Right kidney (tissue), 1 donor: Measurements from ENCODE around the gene DICER1.
A peak's percentile ranks its signal among the peaks of the same experiment; 100 is the strongest.
"Not testable (repeated sequence)": the region's sequence is repeated elsewhere in the genome, so short reads cannot be mapped to it uniquely, and the experiment has no call there.

ENCODE experiments used
- DNase-seq: peaks from one replicate; pipeline ENCODE4 v3.0.0-alpha.2; 2016

Gene DICER1

GRCh38 chr14:95147597-95147996 lies 9.7 kb downstream of the DICER1 start:
- DNase-seq, result no peak

- no peak for DNase-seq
Observed at GRCh38 chr14:95146079-95146771, 11.1 kb downstream of the DICER1 start.

DNA sequence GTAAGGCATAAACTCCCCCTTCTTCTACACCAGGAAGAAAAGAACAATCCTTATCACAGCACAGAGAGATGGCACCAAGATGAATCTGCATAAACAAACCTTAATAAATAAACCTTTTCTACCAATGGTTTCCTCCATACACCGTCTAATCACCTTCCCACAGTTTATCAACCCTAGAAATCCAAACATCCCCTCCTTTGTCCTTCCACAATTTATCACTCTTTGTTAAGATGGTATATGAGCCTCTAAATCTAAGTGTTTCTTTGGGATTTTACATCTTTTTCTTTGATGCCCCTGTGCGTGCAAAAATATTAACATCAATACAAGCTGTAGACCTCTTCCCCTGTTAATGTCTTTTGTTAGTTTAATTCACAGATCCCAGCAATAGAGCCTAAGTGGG lies 12.5 kb downstream of the DICER1 start:
- DNase-seq, result no peak

DNA sequence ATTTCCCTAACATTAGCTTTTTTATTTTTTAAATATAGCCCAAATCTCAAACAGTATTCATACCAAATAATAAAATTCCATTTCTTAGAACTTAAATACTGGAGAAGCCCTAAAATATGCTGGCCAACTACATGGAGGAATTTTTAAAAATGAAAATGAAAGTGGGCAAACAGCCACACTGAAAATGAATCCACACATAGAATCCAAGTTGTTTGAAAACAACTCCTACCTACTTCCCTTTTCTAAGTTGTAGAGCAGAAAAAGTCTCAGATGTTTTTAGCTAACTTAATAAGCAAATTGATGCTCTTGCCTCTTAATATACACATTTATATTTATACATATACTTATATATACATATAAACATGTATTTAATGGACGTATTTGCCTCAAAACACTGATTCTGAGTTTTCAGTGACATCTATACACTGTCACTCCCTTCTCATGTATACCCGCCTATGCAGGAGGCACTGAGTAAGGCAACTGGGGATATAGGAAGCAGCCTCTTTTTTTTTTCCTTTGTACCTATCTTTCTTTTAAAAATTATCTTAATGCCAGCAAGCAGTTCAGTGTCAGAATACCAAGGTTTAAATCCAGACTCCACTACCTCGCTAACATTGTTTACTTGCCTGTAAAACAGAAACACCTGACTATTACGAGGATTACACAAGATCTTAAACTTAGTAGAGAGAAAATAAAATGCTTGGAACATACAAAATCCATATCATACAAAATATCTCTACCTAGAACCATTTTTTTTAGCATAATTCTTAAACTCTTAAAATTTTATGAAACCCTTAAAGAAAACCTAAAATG lies 13.3 kb downstream of the DICER1 start:
- no peak for DNase-seq

- no peak for DNase-seq
Observed at GRCh38 chr14:95142208-95142607, 15.1 kb downstream of the DICER1 start.

DNA sequence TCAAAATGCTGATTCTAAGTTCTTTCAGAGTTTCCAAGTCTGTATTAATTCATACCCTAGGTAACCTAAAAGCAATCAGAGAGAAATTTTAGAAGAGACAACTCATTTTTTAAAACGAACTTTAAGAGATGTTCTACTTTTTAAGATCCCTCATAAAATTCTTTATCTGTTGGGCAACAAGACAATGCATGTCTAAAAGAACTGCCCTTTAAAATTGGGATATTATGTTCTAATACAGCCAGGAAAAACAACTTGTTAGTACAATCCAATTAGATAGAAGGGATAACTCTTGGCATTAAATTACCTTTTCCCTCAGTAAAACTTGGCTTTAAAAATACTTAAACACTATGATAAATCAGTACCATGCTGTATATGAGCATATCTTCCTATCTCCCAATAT lies 15.6 kb downstream of the DICER1 start:
- no peak for DNase-seq

- DNase-seq, result no peak
Observed at GRCh38 chr14:95140060-95140858, 17.1 kb downstream of the DICER1 start.

- no peak for DNase-seq
Observed at GRCh38 chr14:95138876-95139275, 18.5 kb downstream of the DICER1 start.

- DNase-seq, result not testable (repeated sequence)
Observed at GRCh38 chr14:95138455-95138854, 18.9 kb downstream of the DICER1 start.

DNA sequence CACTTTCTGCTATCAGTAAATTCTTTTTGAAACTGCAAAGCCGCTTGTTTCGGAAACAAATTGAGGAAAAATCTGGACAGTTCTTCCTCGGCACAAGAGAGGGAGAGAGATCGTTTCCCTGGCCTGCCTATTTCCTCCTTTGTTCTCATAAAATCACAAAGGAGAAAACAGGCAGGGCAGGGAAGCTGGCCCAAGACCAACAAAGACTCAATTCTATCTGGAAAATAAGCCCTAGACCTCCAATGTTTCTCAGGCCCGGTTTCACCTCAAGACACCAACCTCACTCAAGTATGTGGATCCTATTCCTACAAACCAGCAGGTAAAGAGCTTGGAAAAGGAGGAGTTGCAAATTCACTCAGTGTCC lies 19.5 kb downstream of the DICER1 start:
- DNase-seq, result no peak

DNA sequence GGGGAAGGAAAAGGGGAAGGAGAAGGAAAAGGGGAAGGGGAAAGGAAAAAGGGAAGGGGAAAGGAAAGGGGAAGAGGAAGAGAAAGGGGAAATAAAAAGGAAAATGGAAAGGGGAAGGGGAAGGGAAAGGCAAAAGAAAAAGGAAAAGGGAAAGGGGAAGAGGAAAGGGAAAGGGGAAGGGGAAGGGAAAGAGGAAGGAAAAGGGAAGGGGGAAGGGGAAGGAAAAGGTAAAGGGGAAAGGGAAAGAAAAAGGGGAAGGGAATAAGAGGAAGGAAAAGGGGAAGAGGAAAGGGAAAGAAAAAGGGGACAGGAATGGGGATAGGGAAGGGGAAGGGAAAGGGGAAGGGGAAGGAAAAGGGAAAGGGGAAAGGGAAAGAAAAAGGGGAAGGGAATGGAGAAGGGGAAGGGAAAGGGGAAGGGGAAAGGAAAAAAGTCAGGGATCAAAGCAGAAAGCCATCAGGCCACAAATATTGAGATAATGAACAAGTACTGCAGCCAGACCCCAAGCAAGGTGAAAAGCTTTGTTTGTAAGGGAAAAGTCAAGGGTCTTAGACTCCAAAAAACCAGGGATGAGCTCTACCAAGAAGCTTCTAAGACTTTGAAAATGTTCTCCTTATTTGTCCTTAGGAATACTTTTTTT lies 20.0 kb downstream of the DICER1 start:
- DNase-seq, result no peak

DNA sequence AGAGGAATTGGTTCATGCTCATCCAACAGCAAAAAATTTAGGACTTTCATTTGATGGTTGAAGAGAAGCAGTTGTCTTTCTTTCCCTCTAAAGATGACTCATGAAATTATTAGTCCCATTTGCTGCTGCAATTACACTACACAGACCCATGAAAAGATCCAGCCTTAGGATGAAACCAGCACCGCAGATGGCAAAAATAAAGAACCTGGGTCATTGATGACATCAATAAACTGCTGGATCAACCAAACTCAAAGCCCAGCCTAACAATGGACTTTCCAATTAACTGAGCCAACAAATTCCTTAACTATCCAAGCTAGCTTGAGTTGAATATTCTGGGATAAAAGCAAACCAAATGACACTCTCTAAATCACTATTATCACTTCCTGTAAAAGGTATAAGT lies 20.7 kb downstream of the DICER1 start:
- no peak for DNase-seq

DNA sequence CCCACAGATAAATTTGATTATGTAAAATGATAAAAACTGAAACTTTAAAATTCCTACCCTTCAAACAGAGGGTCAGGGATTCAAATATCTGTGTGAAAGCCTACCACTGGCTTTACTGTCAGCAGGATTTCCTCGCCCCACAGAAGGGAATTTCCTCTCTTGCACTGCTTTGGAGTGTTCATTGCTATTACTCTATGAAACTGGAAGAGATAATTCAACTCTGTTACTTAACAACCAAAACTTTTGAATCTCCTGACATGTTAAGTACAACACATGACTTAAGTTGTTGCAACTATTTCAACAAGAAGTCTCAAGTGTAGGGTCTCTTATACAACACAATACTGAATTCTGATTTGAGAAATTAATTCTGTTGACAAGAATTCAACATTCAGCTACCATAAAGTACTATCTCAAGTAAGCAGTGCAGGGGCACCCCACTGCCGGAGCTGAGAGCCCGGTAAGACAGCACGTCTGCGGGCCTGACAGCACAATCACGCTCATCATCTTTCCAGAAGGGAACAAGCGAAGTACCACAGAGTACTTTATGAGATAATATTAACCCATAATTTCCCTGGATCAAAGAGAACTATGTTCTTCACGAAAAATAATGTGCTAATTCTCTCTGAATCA lies 22.9 kb downstream of the DICER1 start:
- DNase-seq, result no peak

GRCh38 chr14:95133282-95133681 lies 24.0 kb downstream of the DICER1 start:
- DNase-seq, result no peak

DNA sequence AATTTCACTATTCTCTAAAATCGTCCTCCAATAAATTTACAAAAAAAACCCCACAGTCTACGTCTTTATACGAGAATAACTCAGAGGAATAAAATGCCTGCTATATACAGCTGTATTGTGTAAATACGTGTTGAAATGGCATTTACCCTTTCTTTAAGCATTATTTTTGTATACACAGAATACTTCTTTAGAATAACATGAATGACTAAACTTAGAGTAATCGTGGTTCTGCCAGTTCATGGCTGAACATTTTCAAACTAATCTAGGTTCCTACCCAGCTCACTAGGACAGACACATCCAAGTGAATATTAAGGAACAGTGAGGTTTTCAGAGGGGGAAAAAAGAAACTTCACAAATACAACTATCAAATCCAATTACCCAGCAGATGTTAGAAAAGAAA lies 24.6 kb downstream of the DICER1 start:
- DNase-seq, result no peak

DNA sequence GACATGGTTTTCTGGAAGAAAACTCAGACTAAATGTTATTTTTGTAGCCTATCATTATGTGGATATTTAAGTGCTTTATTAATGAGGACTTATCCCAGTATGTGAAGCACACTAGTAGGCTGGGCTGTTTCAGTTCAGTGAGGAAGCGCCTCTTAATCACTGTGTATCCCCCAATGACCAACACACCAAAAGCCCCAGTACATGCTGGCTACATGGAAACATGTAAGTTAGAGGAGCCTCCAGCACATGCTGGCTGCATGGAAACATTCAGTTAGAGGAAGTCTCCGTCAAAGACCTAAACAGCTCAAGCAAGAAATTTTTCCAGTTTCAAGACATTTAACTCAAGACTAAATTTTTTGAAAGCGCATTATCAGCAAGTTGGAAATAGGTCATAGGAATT lies 26.8 kb downstream of the DICER1 start:
- no peak for DNase-seq

DNA sequence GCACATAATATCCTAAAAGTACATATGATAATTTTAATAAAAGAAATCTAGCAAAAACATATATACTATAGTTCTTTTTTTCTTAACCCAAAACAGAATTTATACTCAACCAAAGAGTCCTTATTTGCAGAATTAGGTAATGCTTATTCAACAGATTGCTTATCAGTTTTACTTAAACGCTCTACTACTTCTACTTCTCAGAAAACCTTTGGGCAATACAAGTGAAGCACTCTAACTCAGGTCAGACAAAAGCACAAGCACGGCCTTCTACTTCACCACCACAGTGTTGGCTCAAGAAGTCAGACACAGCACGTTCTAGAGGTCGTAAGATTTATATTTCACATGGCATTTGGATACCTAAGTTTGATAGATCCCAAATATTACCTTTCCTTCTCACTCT lies 29.2 kb downstream of the DICER1 start:
- no peak for DNase-seq

DNA sequence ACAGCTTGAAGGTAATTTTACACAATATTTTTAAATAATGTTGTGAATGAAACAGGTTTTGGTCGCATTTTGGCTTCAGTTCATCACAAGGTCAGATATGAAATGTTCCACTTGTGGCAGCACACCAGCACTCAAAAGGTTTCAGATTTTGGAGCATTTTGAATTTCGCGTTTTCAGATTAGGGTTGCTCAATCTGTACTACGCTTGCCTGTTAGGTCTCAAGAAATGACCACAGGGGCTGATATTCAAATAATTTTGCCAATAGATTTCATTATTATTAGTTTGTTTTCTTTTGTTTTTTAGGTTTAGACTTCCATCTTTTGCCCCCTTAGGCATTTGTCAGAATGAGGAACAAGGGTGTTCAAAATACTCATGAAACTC lies 29.8 kb downstream of the DICER1 start:
- no peak for DNase-seq

DNA sequence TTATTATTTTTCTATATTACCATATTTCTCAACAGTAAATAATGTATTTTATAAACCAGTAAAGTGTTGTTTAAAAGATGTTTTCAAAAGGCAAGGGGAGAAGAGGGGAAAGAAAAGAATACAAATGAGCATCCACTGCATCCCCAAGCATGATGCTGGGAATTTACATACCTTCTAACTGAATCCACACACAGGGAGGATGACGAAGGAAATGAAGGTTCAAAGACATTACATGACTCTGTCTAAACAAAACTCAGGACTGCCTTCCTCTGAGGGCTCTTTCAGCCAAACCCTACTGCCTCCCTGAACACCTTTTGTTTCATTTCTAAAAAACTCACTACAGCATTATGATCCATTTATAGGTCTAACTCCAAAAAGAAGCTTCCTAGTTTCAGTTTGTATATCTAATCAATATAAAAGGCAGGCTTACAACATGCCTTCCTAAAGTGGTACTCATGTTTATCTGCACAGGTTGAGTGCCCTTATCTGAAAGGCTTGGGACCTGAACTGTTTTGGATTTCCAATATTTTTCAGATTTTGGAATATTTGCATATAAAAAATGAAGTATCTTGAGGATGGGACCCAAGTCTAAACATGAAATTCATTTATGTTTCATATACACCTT lies 30.3 kb downstream of the DICER1 start:
- no peak for DNase-seq

GRCh38 chr14:95125915-95126314 lies 31.4 kb downstream of the DICER1 start:
- no peak for DNase-seq

- peak; percentile 12 for DNase-seq
Observed at GRCh38 chr14:95125221-95125620, 32.1 kb downstream of the DICER1 start.
